HepG2 (cell line): Measurements from ENCODE around the gene TXNL4B. TPM values are rescaled to one million over a fixed set of nuclear protein-coding genes. Genes with fewer than 3 reads are reported as not detected.

Experiments
- CHD4 ChIP-seq: fragments of 200-600 bp; sonication (generic); IDR thresholded peaks from 2 replicates; pipeline ENCODE4 v1.7.0; 2017; ENCODE audit warnings: mild to moderate bottlenecking, low read length, borderline replicate concordance
- CREM ChIP-seq, 2 experiments: sonication (generic) in 1 of 2; formaldehyde crosslinking in 1 of 2; IDR thresholded peaks; 2 replicates each; pipeline versions ENCODE4 v1.4.0 to v1.6.1; 2016 to 2020; ENCODE audit warnings: antibody characterized with exemption in 1 of 2, mild to moderate bottlenecking in 1 of 2, missing genetic modification reagents in 1 of 2
- GABPB1 ChIP-seq: IDR thresholded peaks from 2 replicates; pipeline ENCODE4 v1.6.1; 2016; ENCODE audit warnings: mild to moderate bottlenecking, missing genetic modification reagents, moderate library complexity, missing compliant biosample characterization
- HDAC2 ChIP-seq: sonication (generic); formaldehyde crosslinking; IDR thresholded peaks from 2 replicates; pipeline ENCODE4 v1.4.0; 2020; ENCODE audit warnings: missing genetic modification reagents
- HNRNPLL ChIP-seq: fragments of 200-400 bp; formaldehyde crosslinking; IDR thresholded peaks from 2 replicates; pipeline ENCODE4 v1.6.1; 2017; ENCODE audit warnings: mild to moderate bottlenecking, low read depth, low read length; ENCODE audit not compliant: poor library complexity, severe bottlenecking
- JUND ChIP-seq: sonication (generic); formaldehyde crosslinking; IDR thresholded peaks from 2 replicates; pipeline ENCODE4 v1.8.0; 2022; ENCODE audit warnings: mild to moderate bottlenecking, missing genetic modification reagents
- KAT2B ChIP-seq: fragments of 150-350 bp; IDR thresholded peaks from 2 replicates; pipeline ENCODE4 v1.6.1; 2014; ENCODE audit warnings: low read depth, low read length, borderline replicate concordance
- KLF15 ChIP-seq: sonication (generic); formaldehyde crosslinking; IDR thresholded peaks from 2 replicates; pipeline ENCODE4 v1.8.1; 2023; ENCODE audit warnings: borderline replicate concordance, mild to moderate bottlenecking, inconsistent platforms, missing genetic modification reagents, mixed read lengths
- MTERF4 ChIP-seq: sonication (generic); formaldehyde crosslinking; IDR thresholded peaks from 2 replicates; pipeline ENCODE4 v1.8.0; 2023; ENCODE audit warnings: mild to moderate bottlenecking, missing genetic modification reagents
- NFKB2 ChIP-seq: sonication (generic); formaldehyde crosslinking; IDR thresholded peaks from 2 replicates; pipeline ENCODE4 v1.4.0; 2020; ENCODE audit warnings: missing genetic modification reagents, borderline replicate concordance
- NFKBIZ ChIP-seq: IDR thresholded peaks from 2 replicates; pipeline ENCODE4 v1.6.1; 2018; ENCODE audit warnings: missing genetic modification reagents, missing compliant biosample characterization
- RELA ChIP-seq: sonication (generic); formaldehyde crosslinking; IDR thresholded peaks from 2 replicates; pipeline ENCODE4 v1.4.0; 2020; ENCODE audit warnings: missing genetic modification reagents
- RFX1 ChIP-seq: fragments of 450-650 bp; IDR thresholded peaks from 2 replicates; pipeline ENCODE4 v1.6.1; 2017
- SP1 ChIP-seq, 2 experiments: fragments of 450-650 bp in 1 of 2; sonication (generic) in 1 of 2; formaldehyde crosslinking in 1 of 2; IDR thresholded peaks; 2 replicates each; pipeline versions ENCODE4 v1.4.0 to v1.6.1; 2016 to 2020; ENCODE audit warnings: missing genetic modification reagents in 1 of 2
- TARDBP ChIP-seq: sonication (generic); formaldehyde crosslinking; IDR thresholded peaks from 2 replicates; pipeline ENCODE4 v1.8.0; 2022; ENCODE audit warnings: mild to moderate bottlenecking, missing genetic modification reagents
- TBL1XR1 ChIP-seq: fragments of 150-350 bp; IDR thresholded peaks from 2 replicates; pipeline ENCODE4 v1.6.1; 2014; ENCODE audit warnings: borderline replicate concordance, low read length; ENCODE audit not compliant: partially characterized antibody
- YY1 ChIP-seq: IDR thresholded peaks from 2 replicates; pipeline ENCODE4 v1.6.1; 2011; ENCODE audit warnings: low read length, low read depth, moderate library complexity, mild to moderate bottlenecking; ENCODE audit not compliant: insufficient read depth, insufficient replicate concordance
- ZNF224 ChIP-seq: sonication (generic); formaldehyde crosslinking; IDR thresholded peaks from 2 replicates; pipeline ENCODE4 v1.5.0; 2020; ENCODE audit warnings: mild to moderate bottlenecking, missing genetic modification reagents
- ZNF24 ChIP-seq: fragments of 450-650 bp; IDR thresholded peaks from 2 replicates; pipeline ENCODE4 v1.6.1; 2017; ENCODE audit warnings: antibody characterized with exemption, mild to moderate bottlenecking
- ZNF775 ChIP-seq: sonication (generic); formaldehyde crosslinking; IDR thresholded peaks from 2 replicates; pipeline ENCODE4 v1.4.0; 2020; ENCODE audit warnings: missing genetic modification reagents, mild to moderate bottlenecking, moderate library complexity, borderline replicate concordance
- ZZZ3 ChIP-seq: sonication (generic); formaldehyde crosslinking; IDR thresholded peaks from 2 replicates; pipeline ENCODE4 v1.4.0; 2020; ENCODE audit warnings: missing genetic modification reagents, mild to moderate bottlenecking, borderline replicate concordance
- polyA plus RNA-seq, 8 experiments: library from polyadenylated mRNA; depleted of rRNA in 3 of 8; stranded (reverse) in 7 of 8; unstranded in 1 of 8; fragments of >200 nt; fragmentation: Illumina TruSeq in 4 of 8; extraction: Trizol in 4 of 8; gene quantifications; 2 replicates each; pipeline versions ENCODE4 v1.2.1 to v1.2.3, GENCODE V29; 2011 to 2016; ENCODE audit warnings: low read depth in 4 of 8, missing spikeins in 1 of 8, mixed read lengths in 1 of 8; ENCODE audit not compliant: insufficient read depth in 1 of 8
- total RNA-seq, 5 experiments: library from RNA; depleted of rRNA; stranded (reverse); fragments of >200 nt; fragmentation: Illumina TruSeq; extraction: Trizol; gene quantifications; 2 replicates each; pipeline ENCODE4 v1.2.3, GENCODE V29; 2016; ENCODE audit warnings: low read depth in 1 of 5
- TF ChIP-seq, protein P1 (sequence below): sonication (generic); formaldehyde crosslinking; IDR thresholded peaks from 2 replicates; pipeline ENCODE4 v1.5.0; 2020; ENCODE audit warnings: missing genetic modification reagents
- TF ChIP-seq, protein P2 (sequence below): IDR thresholded peaks from 2 replicates; pipeline ENCODE4 v1.6.1; 2012; ENCODE audit warnings: low read depth, low read length, improper control_type of control experiment
- TF ChIP-seq, protein P3 (sequence below): IDR thresholded peaks from 2 replicates; pipeline ENCODE4 v1.6.1; 2016; ENCODE audit warnings: missing biosample characterization, missing genetic modification reagents, low read depth

The TXNL4B gene
- total and polyA plus RNA-seq, 2 of the 13 experiments (the other 11 are each of a cell fraction or from before 2014, with no cell fraction given), result 17.4 to 18.3 TPM

DNA sequence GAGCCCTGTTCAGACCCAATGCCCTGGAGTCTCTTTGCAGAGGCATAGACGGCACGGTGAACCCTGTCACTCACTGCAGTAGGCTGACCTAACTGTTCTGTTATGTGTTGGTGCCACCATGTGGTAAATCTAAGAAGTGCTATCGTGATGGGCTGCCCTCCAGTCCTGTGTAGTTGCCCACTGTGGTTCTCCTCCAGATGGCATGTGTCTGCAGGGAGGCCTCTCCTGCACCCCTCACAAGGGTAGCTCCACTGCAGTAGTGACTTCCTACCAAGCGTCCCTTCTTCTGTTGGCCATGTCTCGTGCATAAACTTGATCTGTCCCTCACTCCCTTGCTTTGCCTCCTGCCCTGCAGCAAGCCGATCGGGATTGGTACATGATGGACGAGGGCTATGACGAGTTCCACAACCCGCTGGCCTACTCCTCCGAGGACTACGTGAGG is 6.0 kb upstream of the TXNL4B start (continued):
- TF ChIP-seq ZZZ3 (CRISPR knock-in tag), result 0 out of 2 replicates have a peak, but pooled peaks have one; percentile 22
- TF ChIP-seq RFX1, result no peak
- TF ChIP-seq CHD4, result no peak
- no peak for TF ChIP-seq TBL1XR1
- no peak for TF ChIP-seq ZNF24
- peak; percentile 22; the same call in 1 of the 2 replicates for TF ChIP-seq HDAC2 (CRISPR knock-in tag)
- no peak for TF ChIP-seq SP1 (IDR thresholded peaks at IDR 0.05)
- no peak for TF ChIP-seq SP1 (CRISPR knock-in tag; IDR thresholded peaks at IDR 0.05)
- no peak for TF ChIP-seq NFKBIZ (CRISPR knock-in tag)
- no peak for TF ChIP-seq ZNF775
- TF ChIP-seq YY1, result no peak
- TF ChIP-seq, protein P1, sequence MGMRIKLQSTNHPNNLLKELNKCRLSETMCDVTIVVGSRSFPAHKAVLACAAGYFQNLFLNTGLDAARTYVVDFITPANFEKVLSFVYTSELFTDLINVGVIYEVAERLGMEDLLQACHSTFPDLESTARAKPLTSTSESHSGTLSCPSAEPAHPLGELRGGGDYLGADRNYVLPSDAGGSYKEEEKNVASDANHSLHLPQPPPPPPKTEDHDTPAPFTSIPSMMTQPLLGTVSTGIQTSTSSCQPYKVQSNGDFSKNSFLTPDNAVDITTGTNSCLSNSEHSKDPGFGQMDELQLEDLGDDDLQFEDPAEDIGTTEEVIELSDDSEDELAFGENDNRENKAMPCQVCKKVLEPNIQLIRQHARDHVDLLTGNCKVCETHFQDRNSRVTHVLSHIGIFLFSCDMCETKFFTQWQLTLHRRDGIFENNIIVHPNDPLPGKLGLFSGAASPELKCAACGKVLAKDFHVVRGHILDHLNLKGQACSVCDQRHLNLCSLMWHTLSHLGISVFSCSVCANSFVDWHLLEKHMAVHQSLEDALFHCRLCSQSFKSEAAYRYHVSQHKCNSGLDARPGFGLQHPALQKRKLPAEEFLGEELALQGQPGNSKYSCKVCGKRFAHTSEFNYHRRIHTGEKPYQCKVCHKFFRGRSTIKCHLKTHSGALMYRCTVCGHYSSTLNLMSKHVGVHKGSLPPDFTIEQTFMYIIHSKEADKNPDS (CRISPR knock-in tag), result no peak
- no peak for TF ChIP-seq RELA (CRISPR knock-in tag)
- TF ChIP-seq HNRNPLL, result no peak
- TF ChIP-seq, protein P2, sequence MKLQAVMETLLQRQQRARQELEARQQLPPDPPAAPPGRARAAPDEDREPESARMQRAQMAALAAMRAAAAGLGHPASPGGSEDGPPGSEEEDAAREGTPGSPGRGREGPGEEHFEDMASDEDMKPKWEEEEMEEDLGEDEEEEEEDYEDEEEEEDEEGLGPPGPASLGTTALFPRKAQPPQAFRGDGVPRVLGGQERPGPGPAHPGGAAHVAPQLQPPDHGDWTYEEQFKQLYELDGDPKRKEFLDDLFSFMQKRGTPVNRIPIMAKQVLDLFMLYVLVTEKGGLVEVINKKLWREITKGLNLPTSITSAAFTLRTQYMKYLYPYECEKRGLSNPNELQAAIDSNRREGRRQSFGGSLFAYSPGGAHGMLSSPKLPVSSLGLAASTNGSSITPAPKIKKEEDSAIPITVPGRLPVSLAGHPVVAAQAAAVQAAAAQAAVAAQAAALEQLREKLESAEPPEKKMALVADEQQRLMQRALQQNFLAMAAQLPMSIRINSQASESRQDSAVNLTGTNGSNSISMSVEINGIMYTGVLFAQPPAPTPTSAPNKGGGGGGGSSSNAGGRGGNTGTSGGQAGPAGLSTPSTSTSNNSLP, result no peak
- TF ChIP-seq JUND (CRISPR knock-in tag), result no peak
- no peak for TF ChIP-seq CREM (IDR thresholded peaks at IDR 0.05)
- TF ChIP-seq CREM (CRISPR knock-in tag; IDR thresholded peaks at IDR 0.05), result no peak
- no peak for TF ChIP-seq KAT2B
- 0 out of 2 replicates have a peak, but pooled peaks have one; percentile 41 for TF ChIP-seq MTERF4 (CRISPR knock-in tag)
- TF ChIP-seq, protein P3, sequence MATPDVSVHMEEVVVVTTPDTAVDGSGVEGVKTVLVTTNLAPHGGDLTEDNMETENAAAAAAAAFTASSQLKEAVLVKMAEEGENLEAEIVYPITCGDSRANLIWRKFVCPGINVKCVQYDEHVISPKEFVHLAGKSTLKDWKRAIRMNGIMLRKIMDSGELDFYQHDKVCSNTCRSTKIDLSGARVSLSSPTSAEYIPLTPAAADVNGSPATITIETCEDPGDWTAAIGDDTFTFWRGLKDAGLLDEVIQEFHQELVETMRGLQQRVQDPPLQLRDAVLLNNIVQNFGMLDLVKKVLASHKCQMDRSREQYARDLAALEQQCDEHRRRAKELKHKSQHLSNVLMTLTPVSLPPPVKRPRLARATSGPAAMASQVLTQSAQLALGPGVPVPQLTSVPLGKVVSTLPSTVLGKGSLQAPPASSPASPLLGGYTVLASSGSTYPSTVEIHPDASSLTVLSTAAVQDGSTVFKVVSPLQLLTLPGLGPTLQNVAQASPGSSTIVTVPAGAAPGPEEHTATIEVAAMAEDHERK (CRISPR knock-in tag), result no peak
- TF ChIP-seq NFKB2, result no peak
- no peak for TF ChIP-seq ZNF224 (CRISPR knock-in tag)
- TF ChIP-seq GABPB1 (CRISPR knock-in tag), result 0 out of 2 replicates have a peak, but pooled peaks have one; percentile 11
- 0 out of 2 replicates have a peak, but pooled peaks have one; percentile 15 for TF ChIP-seq TARDBP (CRISPR knock-in tag)
- TF ChIP-seq KLF15 (CRISPR knock-in tag), result no peak
